Prostate gland (tissue), 2 donors: Measurements from ENCODE around the gene ZSCAN21. TPM values are rescaled to one million over a fixed set of nuclear protein-coding genes. Genes with fewer than 3 reads are reported as not detected.

ENCODE experiments used
- DNase-seq: peaks from one replicate; pipeline ENCODE4 v3.0.0-alpha.2; 2019; ENCODE audit warnings: low spot score
- H3K27ac ChIP-seq, 2 donors: fragments of 200-600 bp; sonication (generic); 2 replicates each; pipeline ENCODE4 v1.5.1; 2017 to 2019
- H3K27me3 ChIP-seq: fragments of 200-600 bp; sonication (generic); replicated peaks from 2 replicates; pipeline ENCODE4 v1.5.1; 2019; ENCODE audit not compliant: insufficient read depth
- H3K36me3 ChIP-seq, 2 donors: fragments of 200-600 bp; sonication (generic); 1 replicate in 1 of 2; 2 replicates in 1 of 2; pipeline versions ENCODE4 v1.5.1 to v1.8.1; 2017 to 2019
- H3K4me1 ChIP-seq: fragments of 200-600 bp; sonication (generic); replicated peaks from 2 replicates; pipeline ENCODE4 v1.5.1; 2019
- H3K4me3 ChIP-seq, 2 donors: fragments of 200-600 bp; sonication (generic); 2 replicates each; pipeline ENCODE4 v1.5.1; 2017 to 2019
- H3K9me3 ChIP-seq: fragments of 200-600 bp; sonication (generic); 2 replicates; pipeline ENCODE4 v1.5.1; 2017
- CTCF ChIP-seq, 4 experiments: fragments of 200-600 bp in 2 of 4; fragments of 450-650 bp in 2 of 4; sonication (generic) in 2 of 4; IDR thresholded peaks; 1 replicate in 3 of 4; 2 replicates in 1 of 4; pipeline ENCODE4 v1.5.1; 2016 to 2019; ENCODE audit warnings: antibody characterized with exemption in 4 of 4, mild to moderate bottlenecking in 2 of 4, moderate library complexity in 2 of 4
- POLR2A ChIP-seq: fragments of 450-650 bp; IDR thresholded peaks from one replicate; pipeline ENCODE4 v1.6.1; 2016; ENCODE audit warnings: antibody characterized with exemption, mild to moderate bottlenecking
- POLR2AphosphoS5 ChIP-seq: sonication (generic); formaldehyde crosslinking; IDR thresholded peaks from one replicate; pipeline ENCODE4 v1.6.1; 2017; ENCODE audit warnings: antibody characterized with exemption
- WGBS: methylation state at CpG from one replicate; pipeline ENCODE4 v1.1.5; 2018; 5-methylcytosine and 5-hydroxymethylcytosine counted together
- intact Hi-C: fragments of 100-400 bp; cut with DNase I; formaldehyde crosslinking; loops from one replicate; pipeline ENCODE4 v1.14.2; 2022
- total RNA-seq, 2 donors: library from RNA; depleted of rRNA; stranded (reverse); fragments of >200 nt; gene quantifications; one replicate each; pipeline ENCODE4 v1.1.0, GENCODE V29; 2016

ZSCAN21 gene
- total RNA-seq, 2 donors from 2014 or later: 24.6 to 38.0 TPM

DNA sequence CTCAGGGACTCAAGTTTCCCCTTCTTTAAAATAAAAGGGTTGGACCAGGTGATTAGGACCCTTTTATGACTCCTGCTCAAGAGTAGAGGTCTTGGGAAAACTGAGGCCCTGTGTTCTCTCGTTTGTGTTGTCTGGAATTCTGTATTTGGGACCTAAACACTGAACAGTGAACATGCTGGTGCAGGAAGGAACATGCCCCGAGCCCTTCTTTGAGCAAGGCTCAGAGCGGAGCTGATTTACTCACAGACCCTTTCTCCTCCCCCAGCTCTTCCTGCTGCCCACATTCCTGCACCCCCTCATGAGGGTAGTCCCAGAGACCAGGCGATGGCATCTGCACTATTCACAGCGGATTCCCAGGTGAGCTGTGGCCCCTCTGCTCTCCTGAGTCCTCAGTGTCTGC, 20.0 kb upstream of the ZSCAN21 start:
- no peak for TF ChIP-seq POLR2A
- TF ChIP-seq CTCF (IDR thresholded peaks at IDR 0.05): no peak
- TF ChIP-seq POLR2AphosphoS5: no peak
- Histone ChIP-seq H3K4me1 (no peaks in the 10 kb centered on the region), H3K27ac (peak overlapping the region in 1 of 2 donors; percentile 22), H3K9me3 (no peaks in the 10 kb centered on the region), H3K36me3 (peaks cover 14 to 24% of the 10 kb centered on the region in 2 donors), H3K4me3 (no peak overlapping the region), H3K27me3 (no peaks in the 10 kb centered on the region)
- no peak for DNase-seq
- 57% methylated on average over 5 of the region's 5 CpGs for WGBS
- intact Hi-C loops: no loop called here

DNA sequence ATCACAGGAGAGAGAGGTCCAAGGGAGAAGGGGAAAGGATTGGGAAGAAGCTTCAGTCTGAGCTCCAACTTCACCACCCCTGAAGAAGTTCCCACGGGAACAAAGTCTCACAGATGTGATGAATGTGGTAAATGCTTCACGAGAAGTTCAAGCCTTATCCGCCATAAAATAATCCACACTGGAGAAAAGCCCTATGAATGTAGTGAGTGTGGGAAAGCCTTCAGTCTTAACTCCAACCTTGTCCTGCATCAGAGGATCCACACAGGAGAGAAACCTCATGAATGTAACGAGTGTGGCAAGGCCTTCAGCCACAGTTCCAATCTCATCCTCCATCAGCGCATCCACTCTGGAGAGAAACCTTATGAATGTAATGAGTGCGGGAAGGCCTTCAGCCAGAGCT, 16.0 kb upstream of the ZSCAN21 start:
- no peaks in the 10 kb centered on the region for H3K27me3 ChIP-seq
- 94% methylated on average over 6 of the region's 6 CpGs for WGBS

DNA sequence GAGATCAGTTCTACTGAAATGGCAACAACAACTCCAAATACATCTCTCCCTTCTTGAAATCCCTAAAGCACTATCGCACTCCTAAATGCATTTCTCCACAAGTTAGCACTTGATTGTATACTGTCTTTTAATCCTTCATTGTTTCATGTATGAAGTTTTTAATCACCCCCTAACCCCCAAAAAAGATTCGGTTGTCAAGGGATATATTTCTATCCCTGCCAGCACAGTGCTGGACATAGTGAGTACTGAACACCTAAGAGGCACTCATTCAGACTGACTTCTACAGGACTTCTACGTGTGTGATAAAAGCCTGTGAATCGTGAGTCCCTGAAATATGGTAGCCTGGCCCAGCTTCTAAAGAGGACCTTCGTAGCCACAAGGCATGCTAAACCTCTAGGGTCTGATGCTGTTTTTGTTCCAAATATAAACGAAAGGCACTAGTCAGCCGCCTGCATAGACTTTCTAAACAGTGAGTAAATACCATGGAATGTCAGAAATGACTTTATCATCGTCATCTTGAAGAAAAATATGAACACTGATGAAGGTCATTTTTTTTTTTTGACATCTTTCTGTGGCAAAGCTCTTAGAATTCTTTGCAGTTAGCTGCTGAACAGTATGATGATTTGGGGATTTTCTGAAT, 14.6 kb upstream of the ZSCAN21 start:
- no peak overlapping the region for H3K27ac ChIP-seq
- WGBS: 75% methylated on average over 8 of the region's 8 CpGs
- no peak for DNase-seq

More for the DNA sequence above, 16.0 kb upstream of the ZSCAN21 start:
- Histone ChIP-seq H3K9me3 (no peaks in the 10 kb centered on the region), H3K4me3 (no peak overlapping the region), H3K4me1 (no peaks in the 10 kb centered on the region), H3K27ac (no peak overlapping the region), H3K36me3 (peaks cover 14 to 24% of the 10 kb centered on the region in 2 donors)
- no peak for DNase-seq
- TF ChIP-seq POLR2A: no peak
- TF ChIP-seq CTCF (IDR thresholded peaks at IDR 0.05): no peak
- TF ChIP-seq POLR2AphosphoS5: no peak
- intact Hi-C loops: no loop called here

GRCh38 chr7:100035876-100036275, 13.7 kb upstream of the ZSCAN21 start:
- no peak for DNase-seq
- WGBS: 90% methylated on average over 6 of the region's 6 CpGs
- Histone ChIP-seq H3K36me3 (peaks cover 6 to 9% of the 10 kb centered on the region in 2 donors), H3K27me3 (no peaks in the 10 kb centered on the region), H3K4me3 (no peak overlapping the region), H3K9me3 (no peaks in the 10 kb centered on the region), H3K4me1 (no peaks in the 10 kb centered on the region), H3K27ac (peak overlapping the region in 1 of 2 donors; percentile 7)
- no peak for TF ChIP-seq CTCF (IDR thresholded peaks at IDR 0.05)
- TF ChIP-seq POLR2AphosphoS5: no peak
- TF ChIP-seq POLR2A: no peak
- intact Hi-C loops: no loop called here

More for the DNA sequence above, 14.6 kb upstream of the ZSCAN21 start:
- Histone ChIP-seq H3K4me3 (no peak overlapping the region), H3K9me3 (no peaks in the 10 kb centered on the region), H3K4me1 (no peaks in the 10 kb centered on the region), H3K36me3 (peaks cover 8 to 18% of the 10 kb centered on the region in 2 donors), H3K27me3 (no peaks in the 10 kb centered on the region)
- TF ChIP-seq POLR2A: no peak
- TF ChIP-seq POLR2AphosphoS5: no peak
- no peak for TF ChIP-seq CTCF (IDR thresholded peaks at IDR 0.05)
- intact Hi-C loops: no loop called here

DNA sequence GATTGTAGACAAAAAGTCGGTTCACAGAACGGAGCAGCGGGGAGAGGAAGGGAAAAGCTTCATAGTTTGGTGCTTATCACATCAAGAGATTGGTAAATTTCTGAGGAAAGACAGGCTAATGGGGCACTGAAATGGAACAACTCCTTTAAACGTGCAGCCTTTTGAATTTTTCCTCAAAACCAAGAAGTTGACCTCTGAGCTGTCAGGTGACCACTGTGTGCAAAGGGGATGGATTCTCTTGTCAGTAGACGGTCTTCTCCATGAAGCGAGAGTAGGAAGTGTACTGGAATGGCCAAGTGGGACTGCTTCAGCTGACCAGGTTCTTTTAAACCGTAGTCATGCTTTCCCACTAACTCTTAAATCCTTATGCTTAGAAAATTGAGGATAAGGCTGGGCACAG, 11.2 kb upstream of the ZSCAN21 start:
- no peaks in the 10 kb centered on the region for H3K27me3 ChIP-seq
- H3K36me3 ChIP-seq: peaks cover 0 to 4% of the 10 kb centered on the region in 2 donors
- no peak for TF ChIP-seq POLR2AphosphoS5
- no peak for TF ChIP-seq CTCF (IDR thresholded peaks at IDR 0.05)
- no peak for TF ChIP-seq POLR2A
- no peak overlapping the region for H3K27ac ChIP-seq
- DNase-seq: no peak
- no peaks in the 10 kb centered on the region for H3K9me3 ChIP-seq
- H3K4me1 ChIP-seq: no peaks in the 10 kb centered on the region
- WGBS: 95% methylated on average over 7 of the region's 7 CpGs
- intact Hi-C loops: no loop called here
- H3K4me3 ChIP-seq: no peak overlapping the region
